Cardiac muscle cell (in vitro differentiated cells and primary cell): ENCODE data around the gene RAB40B. TPM values are rescaled to one million over a fixed set of nuclear protein-coding genes. Genes with fewer than 3 reads are reported as not detected.

ENCODE experiments used
- DNase-seq, 2 donors: peaks; one replicate each; pipeline versions ENCODE4 v3.0.0 to v3.0.0-alpha.2; 2010 to 2017; ENCODE audit warnings: low read depth in 1 of 2, low spot score in 1 of 2
- H3K27ac ChIP-seq: fragments of 200-600 bp; sonication (generic); 2 replicates; pipeline ENCODE4 v1.5.1; 2016
- H3K27me3 ChIP-seq: fragments of 200-600 bp; sonication (generic); 2 replicates; pipeline ENCODE4 v1.6.0; 2016; ENCODE audit warnings: control low read depth
- H3K36me3 ChIP-seq: fragments of 200-600 bp; sonication (generic); 2 replicates; pipeline ENCODE4 v1.5.1; 2016; ENCODE audit warnings: control low read depth
- H3K4me1 ChIP-seq: fragments of 200-600 bp; sonication (generic); 2 replicates; pipeline ENCODE4 v1.8.1; 2017; ENCODE audit warnings: low read depth, mild to moderate bottlenecking, mixed run types
- H3K4me3 ChIP-seq: fragments of 200-600 bp; sonication (generic); 2 replicates; pipeline ENCODE4 v1.5.1; 2016; ENCODE audit warnings: mild to moderate bottlenecking
- H3K9me3 ChIP-seq: fragments of 200-600 bp; sonication (generic); 2 replicates; pipeline ENCODE4 v1.5.1; 2017; ENCODE audit warnings: low read depth, mild to moderate bottlenecking, control low read depth
- polyA plus RNA-seq: library from polyadenylated mRNA; unstranded; fragments of >200 nt; fragmentation: Nextera tagmentation; extraction: Ambion mirVana; gene quantifications from 2 replicates; pipeline ENCODE4 v1.2.1, GENCODE V29; 2016
- total RNA-seq: library from RNA; depleted of rRNA; stranded (reverse); fragments of >200 nt; gene quantifications from 2 replicates; pipeline ENCODE4 v1.2.3, GENCODE V29; 2016
- TF ChIP-seq, protein P1 (sequence below): IDR thresholded peaks from 2 replicates; pipeline ENCODE4 v1.5.1; 2012; ENCODE audit warnings: low read depth, mild to moderate bottlenecking, low read length

RAB40B gene
- total and polyA plus RNA-seq, 2 experiments from 2014 or later: 28.9 to 29.7 TPM

DNA sequence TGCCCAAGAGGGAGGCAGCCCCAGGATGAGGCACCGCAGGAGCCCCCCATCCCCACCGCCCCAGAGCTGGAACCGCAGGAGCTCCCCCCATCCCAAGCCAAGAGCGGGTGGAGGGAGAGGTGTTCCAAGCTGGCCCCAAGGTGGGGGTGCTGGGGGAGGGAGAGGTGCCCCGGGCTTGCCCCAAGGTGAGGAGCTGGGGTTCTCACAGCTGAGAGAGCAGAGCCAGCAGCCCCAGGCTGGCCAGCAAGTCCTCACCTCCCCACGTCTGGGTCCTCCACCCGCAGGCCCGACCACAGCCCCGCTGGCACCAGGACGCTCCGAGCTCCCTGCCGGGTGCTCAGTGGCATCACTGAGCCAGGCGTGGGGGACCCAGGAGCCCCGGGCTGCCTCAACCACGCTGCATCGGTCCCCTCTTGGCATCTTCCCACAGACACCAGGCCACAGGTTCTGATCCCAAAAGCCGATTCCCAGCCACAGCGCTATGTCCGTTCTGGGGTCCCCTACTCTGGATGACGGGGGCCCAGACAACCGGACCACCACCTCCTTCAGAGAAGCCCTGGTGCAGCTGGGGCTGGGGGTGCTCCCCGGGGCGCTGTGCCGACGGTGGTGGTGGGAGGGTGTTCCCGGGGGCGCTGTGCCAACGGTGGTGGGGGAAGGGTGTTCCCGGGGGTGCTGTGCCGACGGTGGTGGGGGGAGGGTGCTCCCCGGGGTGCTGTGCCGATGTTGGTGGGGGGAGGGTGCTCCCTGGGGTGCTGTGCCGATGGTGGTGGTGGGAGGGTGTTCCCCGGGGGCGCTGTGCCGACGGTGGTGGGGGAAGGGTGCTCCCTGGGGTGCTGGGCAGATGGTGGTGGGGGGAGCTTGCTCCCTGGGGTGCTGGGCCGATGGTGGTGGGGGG lies 34.9 kb downstream of the RAB40B start:
- Histone ChIP-seq H3K36me3 (no peaks in the 10 kb centered on the region), H3K4me3 (no peak overlapping the region), H3K27me3 (no peaks in the 10 kb centered on the region), H3K27ac (no peak overlapping the region), H3K9me3 (no peaks in the 10 kb centered on the region), H3K4me1 (no peaks in the 10 kb centered on the region)
- TF ChIP-seq, protein P1, sequence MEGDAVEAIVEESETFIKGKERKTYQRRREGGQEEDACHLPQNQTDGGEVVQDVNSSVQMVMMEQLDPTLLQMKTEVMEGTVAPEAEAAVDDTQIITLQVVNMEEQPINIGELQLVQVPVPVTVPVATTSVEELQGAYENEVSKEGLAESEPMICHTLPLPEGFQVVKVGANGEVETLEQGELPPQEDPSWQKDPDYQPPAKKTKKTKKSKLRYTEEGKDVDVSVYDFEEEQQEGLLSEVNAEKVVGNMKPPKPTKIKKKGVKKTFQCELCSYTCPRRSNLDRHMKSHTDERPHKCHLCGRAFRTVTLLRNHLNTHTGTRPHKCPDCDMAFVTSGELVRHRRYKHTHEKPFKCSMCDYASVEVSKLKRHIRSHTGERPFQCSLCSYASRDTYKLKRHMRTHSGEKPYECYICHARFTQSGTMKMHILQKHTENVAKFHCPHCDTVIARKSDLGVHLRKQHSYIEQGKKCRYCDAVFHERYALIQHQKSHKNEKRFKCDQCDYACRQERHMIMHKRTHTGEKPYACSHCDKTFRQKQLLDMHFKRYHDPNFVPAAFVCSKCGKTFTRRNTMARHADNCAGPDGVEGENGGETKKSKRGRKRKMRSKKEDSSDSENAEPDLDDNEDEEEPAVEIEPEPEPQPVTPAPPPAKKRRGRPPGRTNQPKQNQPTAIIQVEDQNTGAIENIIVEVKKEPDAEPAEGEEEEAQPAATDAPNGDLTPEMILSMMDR: no peak
- no peak for DNase-seq

DNA sequence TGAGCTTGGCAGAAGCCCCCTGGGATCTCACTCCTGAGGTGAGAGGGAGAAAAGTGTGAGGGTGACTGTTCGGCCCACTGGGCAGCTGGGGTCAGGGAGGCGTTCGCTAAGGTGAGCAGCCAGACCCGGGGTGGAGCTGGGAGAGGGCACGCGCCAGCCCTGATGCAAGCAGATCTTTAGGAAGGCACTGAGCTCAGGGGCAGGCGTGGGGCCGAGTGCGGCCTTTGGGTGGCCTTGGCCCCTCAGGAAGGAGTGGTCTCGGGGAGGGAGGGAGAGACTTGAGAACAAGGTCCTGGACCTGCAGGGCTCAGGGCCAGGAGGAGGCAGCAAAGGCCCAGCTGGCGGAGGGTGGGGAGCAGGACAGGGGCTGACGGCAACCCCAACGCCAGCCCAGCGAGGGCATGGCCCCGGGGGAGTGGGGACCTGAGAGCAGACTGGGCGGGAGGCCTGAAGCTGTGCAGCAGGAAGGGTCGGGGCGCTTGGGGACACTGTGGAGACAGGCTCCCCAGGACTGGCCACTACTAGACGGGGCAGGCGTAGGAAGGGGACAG lies 35.7 kb downstream of the RAB40B start:
- Histone ChIP-seq H3K27ac (no peak overlapping the region), H3K9me3 (no peaks in the 10 kb centered on the region), H3K4me1 (no peaks in the 10 kb centered on the region), H3K27me3 (no peaks in the 10 kb centered on the region), H3K36me3 (no peaks in the 10 kb centered on the region), H3K4me3 (no peak overlapping the region)
- TF ChIP-seq, protein P1: no peak
- no peak for DNase-seq

DNA sequence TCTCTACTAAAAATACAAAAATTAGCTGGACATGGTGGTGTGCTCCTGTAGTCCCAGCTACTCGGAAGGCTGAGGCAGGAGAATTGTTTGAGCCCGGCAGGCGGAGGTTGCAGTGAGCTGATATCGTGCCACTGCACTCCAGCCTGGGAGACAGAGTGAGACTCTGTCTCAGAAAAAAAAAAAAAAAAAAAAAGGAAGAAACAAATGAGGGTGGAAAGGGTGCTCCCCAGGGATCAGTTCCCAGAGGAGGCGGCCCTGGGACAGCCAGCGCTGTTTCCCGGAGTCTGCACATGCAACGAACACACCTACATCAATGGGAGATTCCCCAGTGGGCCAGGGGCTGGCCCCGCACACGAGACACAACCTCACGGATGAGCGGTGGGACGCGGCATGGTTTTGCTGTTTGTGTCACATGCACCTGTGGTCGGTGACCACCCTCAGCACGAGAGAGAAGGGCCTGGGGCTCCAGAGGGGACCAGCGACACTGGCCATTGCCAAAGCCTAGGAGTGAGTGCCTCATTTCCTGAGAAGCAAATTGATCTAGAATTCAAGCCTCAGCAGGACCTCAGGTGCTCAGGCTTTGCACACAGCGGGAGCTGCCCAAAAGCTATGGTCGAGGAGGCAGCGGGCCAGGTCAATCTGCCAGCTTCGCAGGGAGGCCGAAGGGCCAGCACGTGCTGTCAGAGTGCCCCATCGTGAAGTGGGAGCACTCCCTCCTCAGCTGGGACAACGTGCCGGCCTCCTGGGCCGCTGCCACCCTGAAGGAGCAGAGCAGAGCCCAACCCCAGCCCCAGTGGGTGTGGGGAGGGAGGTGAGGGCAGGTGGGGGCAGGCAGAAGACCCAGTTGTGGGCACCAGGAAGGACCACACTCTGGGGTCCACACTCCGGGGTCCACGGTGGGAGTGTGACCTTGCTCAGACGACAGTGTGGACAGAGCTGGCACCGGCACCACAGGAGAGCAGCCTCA lies 36.5 kb downstream of the RAB40B start:
- H3K27ac ChIP-seq: no peak overlapping the region
- no peaks in the 10 kb centered on the region for H3K27me3 ChIP-seq
- H3K4me1 ChIP-seq: no peaks in the 10 kb centered on the region
- DNase-seq: no peak
- H3K36me3 ChIP-seq: no peaks in the 10 kb centered on the region
- H3K4me3 ChIP-seq: no peak overlapping the region
- no peaks in the 10 kb centered on the region for H3K9me3 ChIP-seq
- TF ChIP-seq, protein P1: no peak

GRCh38 chr17:82659886-82660285 lies 38.6 kb downstream of the RAB40B start:
- H3K4me3 ChIP-seq: no peak overlapping the region
- TF ChIP-seq, protein P1: no peak
- no peak for DNase-seq
- no peaks in the 10 kb centered on the region for H3K9me3 ChIP-seq
- H3K27me3 ChIP-seq: no peaks in the 10 kb centered on the region
- no peaks in the 10 kb centered on the region for H3K36me3 ChIP-seq
- H3K27ac ChIP-seq: no peak overlapping the region
- no peaks in the 10 kb centered on the region for H3K4me1 ChIP-seq

DNA sequence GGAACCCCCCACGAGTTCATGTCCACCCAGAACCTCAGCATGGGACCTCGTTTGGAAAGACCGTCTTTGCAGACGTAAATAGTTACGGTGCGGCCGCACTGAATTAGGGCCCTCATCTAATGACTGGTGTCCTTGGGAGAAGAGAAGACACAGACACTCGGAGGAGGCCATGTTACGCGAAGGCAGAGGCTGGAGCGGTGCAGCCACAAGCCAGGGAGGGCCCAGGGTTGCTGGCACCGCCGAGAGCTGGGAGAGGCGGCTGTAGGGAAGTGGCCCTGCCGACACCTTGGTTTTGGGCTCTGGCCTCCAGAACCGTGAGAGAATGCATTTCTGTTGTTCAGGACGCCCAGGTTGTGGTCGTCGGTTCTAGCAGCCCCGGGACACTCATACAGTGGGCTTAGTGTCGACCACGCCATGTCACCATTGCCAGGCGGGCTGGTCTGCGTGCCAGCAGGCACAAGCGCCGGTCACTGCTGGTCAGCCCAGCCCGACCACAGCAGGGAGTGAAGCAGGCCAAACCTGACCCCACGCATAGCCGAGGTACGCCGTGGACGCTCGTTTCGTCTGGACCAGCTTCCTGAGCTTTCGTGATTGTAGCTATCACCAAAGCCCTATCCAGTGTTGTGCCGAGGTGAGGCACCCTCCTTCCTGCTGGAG lies 39.6 kb downstream of the RAB40B start:
- no peaks in the 10 kb centered on the region for H3K36me3 ChIP-seq
- no peak for DNase-seq
- no peaks in the 10 kb centered on the region for H3K9me3 ChIP-seq
- no peaks in the 10 kb centered on the region for H3K27me3 ChIP-seq
- H3K4me3 ChIP-seq: no peak overlapping the region
- no peak overlapping the region for H3K27ac ChIP-seq
- H3K4me1 ChIP-seq: no peaks in the 10 kb centered on the region
- TF ChIP-seq, protein P1: no peak
